GM12873 (cell line): Measurements from ENCODE around the gene SPOCK1.

Source experiments
- CTCF ChIP-seq: IDR thresholded peaks from 2 replicates; pipeline ENCODE4 v1.5.1; 2012; ENCODE audit warnings: low read depth, mild to moderate bottlenecking, moderate library complexity, low read length, control low read depth; ENCODE audit not compliant: insufficient read depth; ENCODE audit errors: missing control alignments

SPOCK1 gene

DNA sequence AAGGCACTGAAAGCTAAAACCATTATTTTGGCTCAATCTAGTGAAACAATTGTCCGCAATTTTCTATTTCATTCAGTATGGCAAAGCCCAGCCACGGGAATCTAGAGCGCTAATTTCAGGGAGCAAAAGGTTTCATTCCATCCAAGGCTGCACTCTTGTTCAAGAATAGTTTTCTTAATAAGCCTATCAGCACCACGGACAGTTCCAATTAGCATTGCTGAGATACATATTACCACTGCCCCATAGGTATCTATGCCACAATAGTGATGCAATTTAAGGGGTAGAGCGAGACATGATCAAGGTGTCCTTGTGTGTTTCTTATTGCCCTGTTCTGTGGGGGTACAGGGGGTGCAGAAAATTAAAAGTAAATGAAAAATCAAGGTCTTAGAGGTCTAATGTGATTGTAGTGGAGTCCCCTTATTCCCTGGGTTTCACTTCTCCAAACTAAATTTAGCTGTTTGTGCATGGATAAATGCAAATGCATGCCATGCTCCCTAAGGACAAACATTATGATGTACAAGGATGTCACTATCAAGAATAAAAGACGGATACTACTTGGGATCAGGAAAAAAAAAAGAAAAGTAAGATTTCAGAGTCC, 45.5 kb downstream of the SPOCK1 start:
- no peak for TF ChIP-seq CTCF

- no peak for TF ChIP-seq CTCF
Measured at GRCh38 chr5:137450759-137451158, 48.4 kb downstream of the SPOCK1 start.

DNA sequence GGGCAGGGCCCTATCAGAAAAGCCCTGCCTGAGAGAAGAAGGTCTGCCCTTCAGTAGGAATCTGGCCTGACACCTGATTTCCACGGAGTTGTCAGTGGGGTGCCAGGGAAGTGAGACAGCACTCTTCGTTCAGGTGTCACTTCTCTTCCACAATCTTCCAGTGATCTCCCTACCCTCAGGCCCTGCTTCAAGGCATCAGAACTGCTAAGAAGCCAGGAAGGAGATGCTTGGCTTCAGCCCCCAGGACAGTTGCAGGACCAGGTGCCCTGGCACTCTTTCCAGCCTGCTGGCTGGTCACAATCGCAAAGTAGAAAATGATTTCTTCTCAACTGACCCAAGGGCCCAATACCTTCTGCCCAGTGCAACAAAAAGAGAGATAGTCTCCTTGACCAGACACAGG, 50.3 kb downstream of the SPOCK1 start:
- no peak for TF ChIP-seq CTCF

DNA sequence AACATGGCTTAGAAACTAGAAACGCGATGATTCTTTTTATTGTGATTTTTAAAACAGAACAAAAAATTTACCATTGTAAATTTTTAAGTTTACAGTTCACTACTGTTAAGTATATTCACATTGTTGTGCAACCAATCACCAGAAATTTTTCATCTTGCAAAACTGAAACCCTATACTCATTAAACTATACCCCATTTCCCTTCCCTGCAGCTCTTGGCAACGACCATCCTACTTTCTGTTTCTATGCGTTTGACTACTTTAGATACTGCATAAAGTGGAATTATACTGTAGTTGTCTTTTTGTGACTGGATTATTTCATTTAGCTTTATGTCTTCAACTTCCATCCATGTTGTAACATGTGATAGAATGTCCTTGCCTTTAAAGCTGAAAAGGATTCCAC, 52.5 kb downstream of the SPOCK1 start:
- TF ChIP-seq CTCF = no peak

GRCh38 chr5:137446151-137446550, 53.0 kb downstream of the SPOCK1 start:
- TF ChIP-seq CTCF = no peak

DNA sequence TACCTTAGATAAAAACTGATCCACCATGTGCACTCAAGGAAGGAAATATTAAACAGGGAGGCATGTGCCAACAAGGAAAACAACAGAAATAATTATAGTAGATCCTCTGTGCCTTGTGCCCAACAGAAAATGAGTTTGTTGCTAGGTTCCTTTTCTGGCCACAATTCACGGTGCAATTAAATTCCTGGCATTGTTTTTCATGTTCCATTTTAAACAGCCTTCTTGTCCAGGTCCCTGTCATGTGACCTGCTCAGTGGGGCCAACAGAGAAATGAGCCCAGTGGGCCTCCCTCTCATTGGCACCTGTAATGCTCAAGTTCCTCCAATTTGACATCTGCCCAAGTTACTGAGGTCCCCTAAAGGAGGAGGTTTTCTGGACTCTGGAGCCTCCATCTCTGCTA, 56.5 kb downstream of the SPOCK1 start:
- TF ChIP-seq CTCF = no peak

GRCh38 chr5:137441476-137441875, 57.6 kb downstream of the SPOCK1 start:
- no peak for TF ChIP-seq CTCF
